B cell (primary cell): ENCODE data around the gene CALN1.

ENCODE experiments used
- EZH2 ChIP-seq: IDR thresholded peaks from 2 replicates; pipeline ENCODE4 v1.6.1; 2012; ENCODE audit warnings: borderline replicate concordance, low read depth, mild to moderate bottlenecking, moderate library complexity, low read length; ENCODE audit not compliant: insufficient read depth, poor library complexity, severe bottlenecking
- TF ChIP-seq, protein P1 (sequence below): fragments of 200-600 bp; IDR thresholded peaks from one replicate; pipeline ENCODE4 v1.8.0; 2022; ENCODE audit warnings: antibody characterized with exemption, mild to moderate bottlenecking

DNA sequence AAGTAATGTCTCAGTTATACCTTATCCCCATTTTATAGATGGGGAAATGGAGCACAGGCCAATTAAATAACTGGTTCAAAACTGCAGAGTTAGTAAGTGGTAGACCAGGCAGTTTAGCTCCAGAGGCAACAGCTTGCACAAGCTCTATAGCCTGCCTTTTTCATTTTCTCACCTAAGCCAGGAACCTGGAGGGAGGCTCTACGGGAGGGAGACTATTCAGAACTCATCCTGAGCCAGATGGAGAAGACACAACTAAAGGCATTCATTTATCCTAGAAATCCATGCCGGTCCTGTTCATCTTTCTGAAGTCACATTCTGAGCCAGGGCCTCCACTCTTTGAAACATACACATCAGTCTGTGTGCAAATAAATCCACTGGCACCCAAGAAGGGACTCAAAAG lies 103.2 kb downstream of the CALN1 start:
- TF ChIP-seq, protein P1, sequence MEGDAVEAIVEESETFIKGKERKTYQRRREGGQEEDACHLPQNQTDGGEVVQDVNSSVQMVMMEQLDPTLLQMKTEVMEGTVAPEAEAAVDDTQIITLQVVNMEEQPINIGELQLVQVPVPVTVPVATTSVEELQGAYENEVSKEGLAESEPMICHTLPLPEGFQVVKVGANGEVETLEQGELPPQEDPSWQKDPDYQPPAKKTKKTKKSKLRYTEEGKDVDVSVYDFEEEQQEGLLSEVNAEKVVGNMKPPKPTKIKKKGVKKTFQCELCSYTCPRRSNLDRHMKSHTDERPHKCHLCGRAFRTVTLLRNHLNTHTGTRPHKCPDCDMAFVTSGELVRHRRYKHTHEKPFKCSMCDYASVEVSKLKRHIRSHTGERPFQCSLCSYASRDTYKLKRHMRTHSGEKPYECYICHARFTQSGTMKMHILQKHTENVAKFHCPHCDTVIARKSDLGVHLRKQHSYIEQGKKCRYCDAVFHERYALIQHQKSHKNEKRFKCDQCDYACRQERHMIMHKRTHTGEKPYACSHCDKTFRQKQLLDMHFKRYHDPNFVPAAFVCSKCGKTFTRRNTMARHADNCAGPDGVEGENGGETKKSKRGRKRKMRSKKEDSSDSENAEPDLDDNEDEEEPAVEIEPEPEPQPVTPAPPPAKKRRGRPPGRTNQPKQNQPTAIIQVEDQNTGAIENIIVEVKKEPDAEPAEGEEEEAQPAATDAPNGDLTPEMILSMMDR, result no peak
- no peak for TF ChIP-seq EZH2
